ENCODE data around the gene SOX9. TPM values are rescaled to one million over a fixed set of nuclear protein-coding genes. Genes with fewer than 3 reads are reported as not detected.

Gene SOX9
- total RNA-seq, 2 experiments from 2014 or later = not detected

GRCh38 chr17:72150632-72151460, 30.0 kb downstream of the SOX9 start:
- Mint-ChIP-seq H3K27me3 (peaks cover 30% of the 10 kb centered on the region), H3K4me3 (no peak overlapping the region), H3K36me3 (ENCODE audit: low read depth) (no peaks in the 10 kb centered on the region), H3K27ac (no peak overlapping the region), H3K4me1 (ENCODE audit: low read depth) (no peaks in the 10 kb centered on the region), H3K9me3 (no peaks in the 10 kb centered on the region)
- intact Hi-C loops (cut with DNase I, micrococcal nuclease) = no loop called here
- H3K4me1 ChIP-seq (ENCODE audit: insufficient read depth, low read length) = no peaks in the 10 kb centered on the region
- H3K4me3 ChIP-seq (ENCODE audit: low read length) = no peak overlapping the region
- no peaks in the 10 kb centered on the region for H3K27me3 ChIP-seq (ENCODE audit: control insufficient read depth in 1 of 2, insufficient read depth in 2 of 2, low read length in 2 of 2)
- no peak for ATAC-seq (ENCODE audit: poor library complexity)
- H3K27ac ChIP-seq (ENCODE audit: low read depth in 1 of 2, low read length in 2 of 2) = no peak overlapping the region
- ChIA-PET POLR2A (no interaction called here), CTCF (no interaction called here)
- H3K36me3 ChIP-seq (ENCODE audit: insufficient read depth, low read length) = no peaks in the 10 kb centered on the region
- TF ChIP-seq, protein P1, sequence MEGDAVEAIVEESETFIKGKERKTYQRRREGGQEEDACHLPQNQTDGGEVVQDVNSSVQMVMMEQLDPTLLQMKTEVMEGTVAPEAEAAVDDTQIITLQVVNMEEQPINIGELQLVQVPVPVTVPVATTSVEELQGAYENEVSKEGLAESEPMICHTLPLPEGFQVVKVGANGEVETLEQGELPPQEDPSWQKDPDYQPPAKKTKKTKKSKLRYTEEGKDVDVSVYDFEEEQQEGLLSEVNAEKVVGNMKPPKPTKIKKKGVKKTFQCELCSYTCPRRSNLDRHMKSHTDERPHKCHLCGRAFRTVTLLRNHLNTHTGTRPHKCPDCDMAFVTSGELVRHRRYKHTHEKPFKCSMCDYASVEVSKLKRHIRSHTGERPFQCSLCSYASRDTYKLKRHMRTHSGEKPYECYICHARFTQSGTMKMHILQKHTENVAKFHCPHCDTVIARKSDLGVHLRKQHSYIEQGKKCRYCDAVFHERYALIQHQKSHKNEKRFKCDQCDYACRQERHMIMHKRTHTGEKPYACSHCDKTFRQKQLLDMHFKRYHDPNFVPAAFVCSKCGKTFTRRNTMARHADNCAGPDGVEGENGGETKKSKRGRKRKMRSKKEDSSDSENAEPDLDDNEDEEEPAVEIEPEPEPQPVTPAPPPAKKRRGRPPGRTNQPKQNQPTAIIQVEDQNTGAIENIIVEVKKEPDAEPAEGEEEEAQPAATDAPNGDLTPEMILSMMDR (IDR thresholded peaks at IDR 0.05) = no peak
- no peak for DNase-seq
- peaks cover 0 to 4% of the 10 kb centered on the region in 2 experiments for H3K9me3 ChIP-seq (ENCODE audit: control insufficient read depth in 1 of 2, insufficient read depth in 1 of 2, low read length in 2 of 2)

GRCh38 chr17:72151565-72152386, 31.0 kb downstream of the SOX9 start:
- intact Hi-C loops (cut with DNase I, micrococcal nuclease) = no loop called here
- Mint-ChIP-seq H3K9me3 (no peaks in the 10 kb centered on the region), H3K4me3 (no peak overlapping the region)

GRCh38 chr17:72152387-72152929, 31.6 kb downstream of the SOX9 start:
- DNase-seq (no peak), ATAC-seq (ENCODE audit: poor library complexity) (no peak)
- Mint-ChIP-seq H3K4me1 (ENCODE audit: low read depth) (no peaks in the 10 kb centered on the region), H3K4me3 (no peak overlapping the region), H3K27ac (no peak overlapping the region), H3K27me3 (peaks cover 23% of the 10 kb centered on the region), H3K36me3 (ENCODE audit: low read depth) (no peaks in the 10 kb centered on the region), H3K9me3 (no peaks in the 10 kb centered on the region)
- intact Hi-C loops (cut with DNase I, micrococcal nuclease) = no loop called here
- Histone ChIP-seq H3K9me3 (ENCODE audit: control insufficient read depth in 1 of 2, insufficient read depth in 1 of 2, low read length in 2 of 2) (peaks cover 0 to 4% of the 10 kb centered on the region in 2 experiments), H3K36me3 (ENCODE audit: insufficient read depth, low read length) (no peaks in the 10 kb centered on the region), H3K27me3 (ENCODE audit: control insufficient read depth in 1 of 2, insufficient read depth in 2 of 2, low read length in 2 of 2) (no peaks in the 10 kb centered on the region), H3K27ac (ENCODE audit: low read depth in 1 of 2, low read length in 2 of 2) (no peak overlapping the region), H3K4me3 (ENCODE audit: low read length) (no peak overlapping the region), H3K4me1 (ENCODE audit: insufficient read depth, low read length) (no peaks in the 10 kb centered on the region)
- ChIA-PET POLR2A (no interaction called here), CTCF (no interaction called here)
- TF ChIP-seq, protein P1 (IDR thresholded peaks at IDR 0.05) = no peak

More at GRCh38 chr17:72151565-72152386, 31.0 kb downstream of the SOX9 start:
- Mint-ChIP-seq H3K4me1 (ENCODE audit: low read depth) (no peaks in the 10 kb centered on the region), H3K27me3 (peaks cover 23% of the 10 kb centered on the region), H3K27ac (no peak overlapping the region), H3K36me3 (ENCODE audit: low read depth) (no peaks in the 10 kb centered on the region)
- DNase-seq = no peak
- ChIA-PET POLR2A (no interaction called here), CTCF (no interaction called here)
- H3K27ac ChIP-seq (ENCODE audit: low read depth in 1 of 2, low read length in 2 of 2) = no peak overlapping the region
- no peaks in the 10 kb centered on the region for H3K36me3 ChIP-seq (ENCODE audit: insufficient read depth, low read length)
- no peaks in the 10 kb centered on the region for H3K4me1 ChIP-seq (ENCODE audit: insufficient read depth, low read length)
- H3K27me3 ChIP-seq (ENCODE audit: control insufficient read depth in 1 of 2, insufficient read depth in 2 of 2, low read length in 2 of 2) = no peaks in the 10 kb centered on the region
- ATAC-seq (ENCODE audit: poor library complexity) = no peak
- TF ChIP-seq, protein P1 (IDR thresholded peaks at IDR 0.05) = no peak
- H3K9me3 ChIP-seq (ENCODE audit: control insufficient read depth in 1 of 2, insufficient read depth in 1 of 2, low read length in 2 of 2) = peaks cover 0 to 4% of the 10 kb centered on the region in 2 experiments
- H3K4me3 ChIP-seq (ENCODE audit: low read length) = no peak overlapping the region

Data from CD4-positive, alpha-beta T cell (primary cell).